GM18861 (cell line): Measurements from ENCODE around the gene PRKCZ.
"Not testable (repeated sequence)": the region's sequence is repeated elsewhere in the genome, so short reads cannot be mapped to it uniquely, and the experiment has no call there.

Source experiments
- ATAC-seq: cut with Tn5 transposase; IDR thresholded peaks from one replicate; pipeline ENCODE4 v1.9.1; 2021; ENCODE audit not compliant: unreplicated experiment

The PRKCZ gene

DNA sequence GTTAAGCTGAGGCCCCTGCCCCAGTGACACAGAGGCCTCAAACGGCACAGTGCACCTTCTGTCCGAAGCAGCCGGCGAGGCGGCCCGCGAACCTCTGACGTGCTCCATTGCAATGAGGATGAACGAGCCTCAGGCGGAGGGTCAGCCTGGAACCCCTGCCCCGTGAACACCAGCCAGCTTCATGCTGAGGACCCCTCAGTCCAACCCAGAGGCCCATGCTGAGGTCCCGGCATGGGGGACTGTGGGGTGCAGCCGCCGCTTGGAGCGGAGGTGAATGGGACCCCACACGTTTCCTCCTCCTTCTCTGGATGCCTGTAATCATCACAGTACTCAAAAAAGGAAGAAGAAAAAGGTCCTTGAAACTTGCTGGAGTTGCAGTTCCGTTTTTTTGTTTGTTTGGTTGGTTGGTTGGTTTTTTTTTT, 62.1 kb downstream of the PRKCZ start:
- ATAC-seq, result no peak

DNA sequence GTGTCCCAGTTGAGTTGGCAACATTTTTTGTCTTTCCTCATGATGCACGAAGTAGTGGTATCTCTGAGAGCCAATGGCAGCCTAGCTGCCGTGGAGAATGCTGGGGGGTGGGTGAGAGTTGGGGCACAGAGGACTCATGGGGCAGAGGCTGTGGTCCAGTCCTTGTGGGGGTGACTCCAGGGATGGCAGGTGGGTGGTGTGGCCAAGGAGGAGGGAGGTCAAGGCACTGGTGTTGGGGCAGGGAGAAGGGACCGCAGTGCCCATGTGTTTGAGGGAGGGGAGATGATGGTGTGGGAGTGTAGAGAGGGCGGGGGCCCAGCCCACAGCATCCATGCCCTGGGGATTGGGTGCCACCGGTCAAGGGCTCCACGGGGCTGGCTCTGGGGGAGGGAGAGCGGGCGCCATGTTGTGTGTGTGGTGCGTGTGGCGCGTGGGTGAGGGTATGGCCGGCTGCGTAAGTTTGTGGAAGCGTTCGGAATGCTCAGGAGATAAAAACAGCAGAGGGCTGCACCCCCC, 63.5 kb downstream of the PRKCZ start:
- no peak for ATAC-seq

- not testable (repeated sequence) for ATAC-seq
Measured at GRCh38 chr1:2114635-2115007, 64.4 kb downstream of the PRKCZ start.

- ATAC-seq, result no peak
Measured at GRCh38 chr1:2115008-2115641, 64.9 kb downstream of the PRKCZ start.

DNA sequence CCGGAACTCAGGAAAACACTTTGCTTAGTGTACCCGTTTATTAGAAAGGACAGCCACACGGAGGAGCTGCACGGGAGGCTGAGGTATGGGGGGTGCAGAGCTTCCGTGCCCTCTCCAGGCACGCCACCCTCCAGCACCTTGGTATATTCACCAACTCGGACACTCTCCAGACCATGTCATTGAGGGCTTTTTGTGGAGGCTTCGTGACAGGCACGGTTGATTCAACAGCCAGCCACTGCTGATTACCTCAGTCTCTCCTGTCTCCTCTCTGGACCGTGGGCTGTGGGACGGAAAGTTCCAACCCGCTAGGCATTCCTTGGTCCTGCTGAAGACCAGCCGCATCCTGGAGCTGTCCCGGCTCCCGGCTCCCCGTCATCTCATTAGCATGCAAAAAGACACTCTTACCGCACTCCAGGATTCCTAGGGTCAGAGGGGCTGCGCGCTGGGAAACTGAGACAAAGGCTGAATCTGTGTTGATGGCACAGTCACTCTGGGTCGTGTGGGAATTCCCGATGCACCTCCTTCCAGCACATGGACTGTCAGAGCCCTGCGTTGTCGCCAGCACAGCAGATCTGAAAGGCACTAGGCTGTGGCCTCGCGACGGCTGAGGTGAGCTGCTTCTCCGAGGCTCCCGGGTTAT, 65.6 kb downstream of the PRKCZ start:
- no peak for ATAC-seq

DNA sequence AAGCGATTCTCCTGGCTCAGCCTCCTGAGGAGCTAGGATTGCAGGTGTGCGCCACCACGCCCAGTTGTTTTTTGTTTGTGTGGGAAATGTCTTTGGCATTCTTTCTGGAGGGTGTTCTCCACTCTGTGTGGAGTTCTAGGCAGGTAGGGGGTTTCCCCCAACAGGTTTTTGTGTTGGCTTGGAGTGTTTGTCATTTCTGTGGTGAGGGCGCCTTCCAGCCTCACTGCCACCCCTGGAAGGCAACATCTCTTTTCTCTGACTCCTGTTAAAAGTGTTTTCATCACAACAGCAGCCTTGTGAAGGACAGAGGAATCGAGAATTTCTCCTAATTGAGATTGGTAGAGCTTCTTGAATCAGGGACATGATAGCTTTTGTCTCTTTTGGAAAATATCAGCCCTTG, 69.7 kb downstream of the PRKCZ start:
- no peak for ATAC-seq

DNA sequence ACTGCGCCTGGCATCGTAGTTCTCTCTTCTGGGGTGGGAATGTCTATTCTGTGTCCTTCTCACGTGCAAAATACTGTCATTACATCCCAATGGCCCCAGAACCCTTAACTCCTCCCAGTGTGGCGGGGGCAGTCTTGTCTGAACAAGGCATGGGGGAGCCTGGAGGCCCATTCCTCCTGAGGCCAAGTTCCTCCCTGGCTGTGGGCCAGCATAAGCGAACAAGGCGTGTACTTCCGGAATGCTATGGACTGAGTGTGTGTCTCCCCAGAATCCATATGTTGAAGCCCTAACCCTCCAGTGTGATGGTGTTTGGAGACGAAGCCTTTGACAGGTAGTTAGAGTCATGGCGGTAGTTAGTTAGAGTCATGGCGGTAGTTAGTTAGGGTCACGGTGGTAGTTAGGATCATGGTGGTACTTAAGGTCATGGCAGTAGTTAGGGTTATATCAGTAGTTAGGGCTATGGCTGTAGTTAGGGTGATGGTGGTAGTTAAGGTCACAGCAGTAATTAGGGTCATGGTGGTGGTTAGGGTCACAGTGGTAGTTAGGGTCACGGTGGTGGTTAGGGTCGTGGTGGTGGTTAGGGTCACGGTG, 71.0 kb downstream of the PRKCZ start:
- no peak for ATAC-seq

DNA sequence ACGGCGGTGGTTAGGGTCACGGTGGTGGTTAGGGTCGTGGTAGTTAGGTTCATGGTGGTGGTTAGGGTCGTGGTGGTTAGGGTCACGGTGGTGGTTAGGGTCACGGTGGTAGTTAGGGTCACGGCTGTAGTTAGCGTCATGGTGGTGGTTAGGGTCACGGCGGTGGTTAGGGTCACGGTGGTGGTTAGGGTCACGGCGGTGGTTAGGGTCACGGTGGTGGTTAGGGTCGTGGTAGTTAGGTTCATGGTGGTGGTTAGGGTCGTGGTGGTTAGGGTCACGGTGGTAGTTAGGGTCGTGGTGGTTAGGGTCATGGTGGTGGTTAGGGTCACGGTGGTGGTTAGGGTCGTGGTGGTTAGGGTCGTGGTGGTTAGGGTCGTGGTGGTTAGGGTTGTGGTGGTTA, 71.6 kb downstream of the PRKCZ start:
- not testable (repeated sequence) for ATAC-seq

DNA sequence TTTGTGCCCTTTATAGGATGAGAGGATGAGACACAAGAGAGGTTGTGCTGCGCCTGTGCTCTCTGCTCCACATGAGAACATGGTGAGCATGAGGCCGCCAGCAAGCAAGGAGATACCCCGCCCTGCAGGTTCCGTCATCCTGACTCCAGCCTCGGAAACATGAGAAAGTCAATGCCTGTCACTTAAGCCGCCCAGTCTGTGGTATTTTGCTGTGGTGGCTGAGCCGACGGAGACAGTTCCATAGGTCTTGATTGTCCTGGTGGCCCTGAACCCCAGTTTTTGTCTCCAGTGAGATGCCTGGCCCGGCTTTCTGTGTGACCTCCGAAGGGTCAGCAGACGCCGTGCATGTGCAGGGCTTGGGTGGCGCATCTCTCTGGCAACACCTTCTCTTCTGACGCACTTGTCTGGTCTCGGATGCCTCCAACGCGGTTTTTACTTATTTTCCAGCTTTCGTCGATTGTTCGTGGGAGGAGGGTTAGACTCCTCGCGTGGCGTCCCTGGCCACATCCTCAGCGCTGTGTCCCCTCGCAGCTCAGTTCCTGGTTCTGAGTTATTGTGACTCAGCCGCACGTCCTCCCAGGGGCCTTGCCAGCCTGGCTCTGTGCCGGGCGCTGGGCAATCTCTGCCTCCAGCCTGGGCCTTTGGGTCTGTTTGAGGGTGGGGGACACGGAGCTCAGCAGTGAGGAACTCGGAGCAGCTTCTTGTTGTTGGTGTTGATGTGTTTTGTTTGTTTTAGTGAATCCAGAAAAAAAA, 74.4 kb downstream of the PRKCZ start:
- ATAC-seq, result no peak

GRCh38 chr1:2125350-2126211, 75.4 kb downstream of the PRKCZ start:
- no peak for ATAC-seq

GRCh38 chr1:2126331-2127186, 76.3 kb downstream of the PRKCZ start:
- no peak for ATAC-seq

DNA sequence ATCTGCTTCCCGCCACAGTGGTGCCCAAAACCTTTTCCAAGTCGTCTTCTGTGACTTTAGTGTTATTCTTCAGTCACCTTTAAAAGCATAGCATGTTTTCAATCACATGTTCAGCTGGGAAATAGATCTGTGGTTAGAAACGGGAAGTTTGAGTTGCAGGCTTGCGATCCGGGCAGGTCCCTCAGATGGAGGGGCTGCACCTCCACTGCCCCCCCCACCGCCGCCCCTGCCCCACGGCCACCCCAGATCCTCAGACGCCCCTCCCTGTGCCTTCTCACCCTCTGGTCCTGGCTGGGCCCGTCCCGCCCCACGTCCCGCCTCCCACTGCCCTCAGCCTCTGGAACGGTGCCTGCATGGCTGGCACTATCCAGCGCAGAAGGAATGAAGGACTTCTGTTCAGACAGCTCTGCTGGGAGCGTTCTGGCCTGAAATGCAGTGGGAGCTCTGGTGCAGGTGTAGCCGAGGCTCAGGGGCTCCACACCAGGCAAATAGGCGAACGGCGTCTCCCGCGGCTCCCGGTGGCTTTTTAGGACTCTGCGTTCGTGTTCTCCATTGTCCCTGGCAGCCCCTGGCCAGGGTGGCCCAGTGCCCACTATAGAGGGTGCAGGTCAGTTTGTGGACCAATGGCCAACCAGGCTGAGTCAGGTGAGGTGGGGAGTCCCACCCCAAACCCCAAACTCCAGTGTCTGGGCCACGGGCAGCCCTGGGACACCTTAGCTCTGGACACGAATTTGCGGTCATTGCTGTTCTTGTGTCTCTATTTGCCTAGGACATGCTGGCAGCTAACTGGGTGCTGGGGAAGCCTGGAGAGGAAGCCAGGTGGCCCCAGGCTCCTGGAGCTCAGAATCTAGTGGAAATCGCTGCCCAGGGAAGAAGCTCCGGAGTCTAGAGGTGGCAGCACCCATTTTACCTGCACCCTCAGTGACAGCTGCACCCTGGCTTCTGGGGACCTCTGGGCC, 77.3 kb downstream of the PRKCZ start:
- ATAC-seq, result no peak

GRCh38 chr1:2128189-2128901, 78.1 kb downstream of the PRKCZ start:
- no peak for ATAC-seq

GRCh38 chr1:2129256-2129943, 79.2 kb downstream of the PRKCZ start:
- ATAC-seq, result no peak

GRCh38 chr1:2130156-2130555, 79.9 kb downstream of the PRKCZ start:
- ATAC-seq, result no peak

- ATAC-seq, result no peak
Measured at GRCh38 chr1:2130871-2131289, 80.7 kb downstream of the PRKCZ start.

GRCh38 chr1:2132222-2133038, 82.2 kb downstream of the PRKCZ start:
- ATAC-seq, result no peak
